Transverse colon (tissue), 3 donors: ENCODE results near the gene ACSL6.

ENCODE experiments used
- POLR2A ChIP-seq: fragments of 450-650 bp; IDR thresholded peaks from one replicate; pipeline ENCODE4 v1.6.1; 2016; ENCODE audit warnings: antibody characterized with exemption, mild to moderate bottlenecking, moderate library complexity
- TF ChIP-seq, protein P1 (sequence below), 5 experiments: fragments of 200-600 bp in 3 of 5; fragments of 450-650 bp in 2 of 5; sonication (generic) in 3 of 5; IDR thresholded peaks; 1 replicate in 2 of 5; 2 replicates in 3 of 5; pipeline ENCODE4 v1.5.1; 2016 to 2017; ENCODE audit warnings: antibody characterized with exemption in 5 of 5, inconsistent platforms in 3 of 5, mild to moderate bottlenecking in 2 of 5, moderate library complexity in 1 of 5

- TF ChIP-seq, protein P1, sequence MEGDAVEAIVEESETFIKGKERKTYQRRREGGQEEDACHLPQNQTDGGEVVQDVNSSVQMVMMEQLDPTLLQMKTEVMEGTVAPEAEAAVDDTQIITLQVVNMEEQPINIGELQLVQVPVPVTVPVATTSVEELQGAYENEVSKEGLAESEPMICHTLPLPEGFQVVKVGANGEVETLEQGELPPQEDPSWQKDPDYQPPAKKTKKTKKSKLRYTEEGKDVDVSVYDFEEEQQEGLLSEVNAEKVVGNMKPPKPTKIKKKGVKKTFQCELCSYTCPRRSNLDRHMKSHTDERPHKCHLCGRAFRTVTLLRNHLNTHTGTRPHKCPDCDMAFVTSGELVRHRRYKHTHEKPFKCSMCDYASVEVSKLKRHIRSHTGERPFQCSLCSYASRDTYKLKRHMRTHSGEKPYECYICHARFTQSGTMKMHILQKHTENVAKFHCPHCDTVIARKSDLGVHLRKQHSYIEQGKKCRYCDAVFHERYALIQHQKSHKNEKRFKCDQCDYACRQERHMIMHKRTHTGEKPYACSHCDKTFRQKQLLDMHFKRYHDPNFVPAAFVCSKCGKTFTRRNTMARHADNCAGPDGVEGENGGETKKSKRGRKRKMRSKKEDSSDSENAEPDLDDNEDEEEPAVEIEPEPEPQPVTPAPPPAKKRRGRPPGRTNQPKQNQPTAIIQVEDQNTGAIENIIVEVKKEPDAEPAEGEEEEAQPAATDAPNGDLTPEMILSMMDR (IDR thresholded peaks at IDR 0.05), result no peak
- no peak for TF ChIP-seq POLR2A
Observed at GRCh38 chr5:132010645-132010988, 841 bp downstream of the ACSL6 start.
